Activated T-cell treated with anti-CD3 and anti-CD28 coated beads, Interleukin-2, amount 50 U/mL, for 4 hours (primary cell): Measurements from ENCODE around the gene B3GALNT1. TPM values are rescaled to one million over a fixed set of nuclear protein-coding genes. Genes with fewer than 3 reads are reported as not detected.

Experiments used
- ATAC-seq, 2 donors: fragments of 200-7000 bp; cut with Tn5 transposase; one replicate each; pipeline ENCODE4 v1.10.0; 2021
- DNase-seq: peaks from one replicate; pipeline ENCODE4 v3.0.0-alpha.2; 2020
- H3K27me3 Mint-ChIP-seq: one replicate; pipeline ENCODE4 v1.8.0; 2021; ENCODE audit warnings: low read depth, mixed read lengths
- H3K36me3 Mint-ChIP-seq: one replicate; pipeline ENCODE4 v1.8.0; 2022; ENCODE audit warnings: mixed read lengths; ENCODE audit not compliant: insufficient read depth
- H3K4me1 Mint-ChIP-seq: one replicate; pipeline ENCODE4 v1.8.0; 2021; ENCODE audit warnings: low read depth, mixed read lengths
- H3K4me3 Mint-ChIP-seq: one replicate; pipeline ENCODE4 v1.8.0; 2021; ENCODE audit warnings: mild to moderate bottlenecking, moderate library complexity, mixed read lengths
- H3K9me3 Mint-ChIP-seq: one replicate; pipeline ENCODE4 v1.8.0; 2021; ENCODE audit warnings: mixed read lengths
- total RNA-seq, 3 donors: library from RNA; stranded (reverse); gene quantifications; one replicate each; pipeline ENCODE4 v1.2.1, GENCODE V29; 2021

The B3GALNT1 gene
- total RNA-seq, 3 donors from 2014 or later: 1.3 to 2.4 (median 2.4) TPM

DNA sequence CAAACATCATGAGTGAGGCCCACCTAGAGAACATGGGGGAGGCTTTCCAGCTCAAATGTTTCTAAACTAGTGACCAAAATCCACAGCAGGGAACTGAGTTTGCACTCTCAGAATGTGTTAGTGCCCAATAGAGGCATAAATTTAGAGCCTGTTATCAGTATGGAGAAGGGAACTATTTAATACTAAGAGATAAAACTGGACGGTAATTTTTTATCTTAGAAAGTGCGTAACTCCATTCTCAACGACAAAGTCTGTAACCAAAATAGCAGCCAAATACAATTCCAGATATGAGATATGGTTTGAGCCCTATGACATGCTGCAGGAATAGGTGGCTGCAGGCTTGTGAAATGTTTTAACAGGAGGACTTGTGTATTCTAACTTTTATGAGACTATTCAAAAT, 3.5 kb downstream of the B3GALNT1 start:
- Mint-ChIP-seq H3K27me3 (peaks cover 17% of the 10 kb centered on the region), H3K9me3 (no peaks in the 10 kb centered on the region), H3K4me1 (peaks cover 6% of the 10 kb centered on the region), H3K36me3 (no peaks in the 10 kb centered on the region), H3K4me3 (no peak overlapping the region)
- DNase-seq (no peak), ATAC-seq (no peak)

DNA sequence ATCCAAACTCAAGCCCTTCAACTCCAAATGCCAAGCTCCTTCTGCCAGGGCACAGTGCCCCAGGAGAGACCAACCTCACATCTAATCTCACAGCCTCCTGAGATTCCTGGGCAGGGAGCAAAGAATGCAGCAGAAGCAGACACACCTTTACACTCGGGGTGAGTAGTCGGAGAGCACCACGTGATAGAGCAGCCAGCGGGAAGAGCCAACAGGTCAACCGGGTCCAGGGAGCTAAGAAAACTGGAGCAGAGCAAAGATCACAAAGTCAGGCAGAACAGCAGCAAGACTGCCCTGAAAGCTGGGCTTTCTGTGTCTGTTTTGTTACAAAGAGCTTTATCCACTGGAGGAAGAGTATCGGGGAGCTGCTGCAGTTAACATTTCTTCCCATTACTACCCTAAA, 4.2 kb downstream of the B3GALNT1 start:
- no peak for DNase-seq
- Mint-ChIP-seq H3K36me3 (no peaks in the 10 kb centered on the region), H3K4me1 (peaks cover 6% of the 10 kb centered on the region), H3K4me3 (no peak overlapping the region), H3K27me3 (peaks cover 17% of the 10 kb centered on the region), H3K9me3 (no peaks in the 10 kb centered on the region)
- no peak for ATAC-seq

DNA sequence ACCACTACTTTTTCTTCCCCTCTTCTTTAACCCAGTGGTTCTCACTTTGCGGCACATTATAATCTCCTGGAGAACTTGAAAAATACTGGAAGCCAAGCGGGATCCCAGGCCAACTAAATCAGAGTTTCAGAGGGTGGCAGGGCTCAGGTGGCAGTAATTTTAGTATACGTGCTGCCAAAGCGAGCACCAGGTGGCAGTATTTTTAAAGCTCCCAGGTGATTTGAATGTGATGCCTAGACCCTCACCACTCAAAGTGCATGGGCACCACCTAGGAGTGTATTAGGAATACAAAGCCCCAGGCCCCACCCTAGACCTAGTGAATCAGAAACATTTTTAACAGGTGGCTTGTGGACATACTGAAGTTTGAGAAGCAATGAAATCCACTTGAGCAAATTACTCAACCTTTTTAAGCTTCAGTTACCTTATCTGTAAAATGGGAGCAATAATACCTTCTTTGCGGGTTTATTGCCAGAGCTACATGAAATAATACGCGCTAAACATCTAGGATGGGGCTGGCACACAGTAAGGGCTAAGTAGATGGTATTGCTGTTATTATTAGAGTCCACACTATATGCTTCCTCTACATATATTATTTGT, 8.3 kb downstream of the B3GALNT1 start:
- H3K27me3 Mint-ChIP-seq: no peaks in the 10 kb centered on the region
- DNase-seq: peak; percentile 14
- no peaks in the 10 kb centered on the region for H3K36me3 Mint-ChIP-seq
- no peaks in the 10 kb centered on the region for H3K4me1 Mint-ChIP-seq
- ATAC-seq: no peak
- no peaks in the 10 kb centered on the region for H3K9me3 Mint-ChIP-seq
- no peak overlapping the region for H3K4me3 Mint-ChIP-seq

DNA sequence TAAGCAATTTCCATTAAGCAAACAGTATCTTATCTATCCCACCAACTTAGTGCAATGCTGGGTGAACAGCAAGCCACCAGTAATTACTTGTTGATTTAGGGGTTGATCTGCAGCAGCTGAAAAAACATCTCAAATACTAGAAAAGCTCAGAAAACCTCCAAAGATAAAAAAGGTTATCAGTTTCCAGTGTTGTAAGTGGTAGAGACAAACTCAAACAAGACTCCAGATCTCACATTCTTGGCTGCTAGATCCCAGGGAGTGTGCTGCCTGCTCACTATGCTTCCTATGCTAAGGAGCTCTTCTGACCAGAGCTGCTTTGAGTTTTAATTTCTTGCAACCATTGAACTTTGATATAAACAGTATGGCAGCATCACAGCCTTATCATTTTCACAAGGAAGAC, 11.3 kb downstream of the B3GALNT1 start:
- Mint-ChIP-seq H3K27me3 (peaks cover 2% of the 10 kb centered on the region), H3K9me3 (no peaks in the 10 kb centered on the region), H3K4me3 (no peak overlapping the region), H3K4me1 (no peaks in the 10 kb centered on the region), H3K36me3 (no peaks in the 10 kb centered on the region)
- DNase-seq (no peak), ATAC-seq (no peak)

- peaks cover 1% of the 10 kb centered on the region for H3K27me3 Mint-ChIP-seq
- H3K9me3 Mint-ChIP-seq: no peaks in the 10 kb centered on the region
- no peaks in the 10 kb centered on the region for H3K36me3 Mint-ChIP-seq
- ATAC-seq: no peak
- no peaks in the 10 kb centered on the region for H3K4me1 Mint-ChIP-seq
- no peak for DNase-seq
- H3K4me3 Mint-ChIP-seq: no peak overlapping the region
Observed at GRCh38 chr3:161084277-161084676, 20.9 kb downstream of the B3GALNT1 start.

DNA sequence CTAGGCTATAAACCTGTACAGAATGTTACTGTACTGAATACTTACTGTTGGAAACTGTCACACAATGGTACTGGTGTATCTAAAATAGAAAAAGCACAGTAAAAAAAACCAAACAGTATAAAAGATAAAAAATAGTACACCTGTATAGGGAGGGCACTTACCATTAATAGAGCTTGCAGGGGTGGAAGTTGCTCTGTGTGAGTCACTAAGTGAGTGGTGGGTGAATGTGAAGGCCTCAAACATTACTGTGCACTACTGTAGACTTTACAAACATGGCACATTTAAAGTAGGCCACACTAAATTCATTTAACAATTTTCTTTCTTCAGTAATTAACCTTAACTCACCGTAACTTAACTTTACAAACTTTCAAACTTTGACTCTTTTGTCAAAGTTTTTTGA, 22.0 kb downstream of the B3GALNT1 start:
- H3K27me3 Mint-ChIP-seq: peaks cover 1% of the 10 kb centered on the region
- DNase-seq (no peak), ATAC-seq (no peak)
- no peak overlapping the region for H3K4me3 Mint-ChIP-seq
- no peaks in the 10 kb centered on the region for H3K9me3 Mint-ChIP-seq
- no peaks in the 10 kb centered on the region for H3K36me3 Mint-ChIP-seq
- H3K4me1 Mint-ChIP-seq: no peaks in the 10 kb centered on the region

DNA sequence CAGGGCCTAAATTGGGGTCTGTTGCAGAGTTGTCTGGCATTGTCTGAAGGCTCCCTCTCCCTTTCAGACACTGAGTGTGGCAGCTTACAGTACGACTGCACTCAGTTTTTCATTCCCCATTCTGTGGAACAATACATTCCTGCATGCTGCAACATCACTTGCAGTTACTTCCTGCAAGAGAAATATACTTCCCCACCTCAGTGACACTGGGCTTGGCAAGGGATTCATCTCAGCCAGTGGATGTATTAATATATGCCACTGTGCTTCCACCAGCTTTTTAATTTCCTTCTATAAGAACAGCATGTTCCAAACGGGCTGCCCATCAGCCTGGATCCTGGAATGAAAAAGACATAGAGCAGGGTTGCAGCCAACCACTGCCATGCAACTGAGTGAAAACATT, 23.1 kb downstream of the B3GALNT1 start:
- Mint-ChIP-seq H3K36me3 (no peaks in the 10 kb centered on the region), H3K27me3 (peaks cover 1% of the 10 kb centered on the region), H3K4me3 (no peak overlapping the region), H3K9me3 (no peaks in the 10 kb centered on the region), H3K4me1 (no peaks in the 10 kb centered on the region)
- DNase-seq (no peak), ATAC-seq (no peak)

- Mint-ChIP-seq H3K4me1 (no peaks in the 10 kb centered on the region), H3K4me3 (no peak overlapping the region), H3K27me3 (peaks cover 1% of the 10 kb centered on the region), H3K36me3 (no peaks in the 10 kb centered on the region), H3K9me3 (no peaks in the 10 kb centered on the region)
- DNase-seq (no peak), ATAC-seq (no peak)
Observed at GRCh38 chr3:161081633-161082032, 23.5 kb downstream of the B3GALNT1 start.

GRCh38 chr3:161073181-161073580, 32.0 kb downstream of the B3GALNT1 start:
- DNase-seq (no peak), ATAC-seq (no peak)
- no peaks in the 10 kb centered on the region for H3K27me3 Mint-ChIP-seq
- no peaks in the 10 kb centered on the region for H3K9me3 Mint-ChIP-seq
- H3K4me3 Mint-ChIP-seq: no peak overlapping the region
- no peaks in the 10 kb centered on the region for H3K4me1 Mint-ChIP-seq
- H3K36me3 Mint-ChIP-seq: no peaks in the 10 kb centered on the region

- no peaks in the 10 kb centered on the region for H3K4me1 Mint-ChIP-seq
- ATAC-seq (no peak), DNase-seq (no peak)
- no peaks in the 10 kb centered on the region for H3K27me3 Mint-ChIP-seq
- no peak overlapping the region for H3K4me3 Mint-ChIP-seq
- H3K36me3 Mint-ChIP-seq: no peaks in the 10 kb centered on the region
- H3K9me3 Mint-ChIP-seq: no peaks in the 10 kb centered on the region
Observed at GRCh38 chr3:161072751-161073150, 32.4 kb downstream of the B3GALNT1 start.

DNA sequence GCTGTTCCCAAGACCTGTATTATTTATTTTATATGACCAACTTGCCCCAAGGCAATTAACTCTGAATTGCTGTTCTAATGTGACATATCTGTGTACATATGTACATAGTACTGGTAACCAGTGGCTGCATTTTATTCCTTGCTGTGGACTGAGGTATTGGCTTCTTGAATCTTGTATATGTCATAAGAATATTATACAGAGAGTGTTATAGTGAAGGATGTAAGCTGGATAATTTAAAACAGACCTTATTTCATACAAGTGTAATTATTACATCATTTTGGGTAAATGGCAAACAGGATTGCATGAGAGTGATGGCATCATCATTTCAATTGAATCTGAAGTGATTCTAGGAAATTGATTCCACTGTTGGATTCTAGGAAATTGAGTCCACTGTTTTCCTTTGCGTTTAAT, 32.9 kb downstream of the B3GALNT1 start:
- DNase-seq (no peak), ATAC-seq (no peak)
- H3K9me3 Mint-ChIP-seq: no peaks in the 10 kb centered on the region
- H3K4me3 Mint-ChIP-seq: no peak overlapping the region
- no peaks in the 10 kb centered on the region for H3K27me3 Mint-ChIP-seq
- no peaks in the 10 kb centered on the region for H3K4me1 Mint-ChIP-seq
- H3K36me3 Mint-ChIP-seq: no peaks in the 10 kb centered on the region

GRCh38 chr3:161070980-161071663, 34.0 kb downstream of the B3GALNT1 start:
- Mint-ChIP-seq H3K4me1 (no peaks in the 10 kb centered on the region), H3K4me3 (no peak overlapping the region), H3K9me3 (no peaks in the 10 kb centered on the region), H3K36me3 (no peaks in the 10 kb centered on the region), H3K27me3 (no peaks in the 10 kb centered on the region)
- ATAC-seq (no peak), DNase-seq (no peak)

DNA sequence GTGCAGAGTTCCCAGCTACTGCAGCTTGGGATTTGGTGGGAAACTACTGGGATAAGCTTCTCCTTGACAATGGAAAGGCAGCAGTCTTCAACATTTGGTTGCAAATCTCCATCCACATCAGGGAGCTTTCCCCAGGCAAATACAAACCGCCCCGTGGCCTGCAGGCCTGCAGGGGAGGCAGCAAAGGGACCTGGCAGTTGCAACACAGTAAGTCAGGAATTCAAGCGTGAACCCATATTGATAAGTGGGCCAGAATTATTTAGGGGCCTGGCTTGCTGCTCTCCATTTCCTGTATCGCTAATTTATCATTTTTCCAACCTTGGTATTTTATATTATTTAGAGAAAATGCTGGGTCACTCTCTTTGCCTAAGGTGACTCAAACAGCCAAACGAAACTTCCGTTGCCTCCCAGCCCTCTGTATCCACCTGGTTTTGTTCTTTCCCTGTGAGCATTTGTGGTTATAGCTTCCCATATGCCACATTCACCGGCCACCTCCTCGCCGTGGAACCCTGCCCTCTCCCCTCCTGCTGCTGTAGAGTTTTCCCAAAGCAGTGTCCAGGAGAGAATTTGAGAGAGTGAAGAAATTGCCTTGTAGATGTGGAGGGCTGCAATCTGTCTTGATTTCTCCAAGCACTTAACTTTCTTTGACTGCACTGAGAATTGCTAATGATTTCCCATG, 34.8 kb downstream of the B3GALNT1 start:
- Mint-ChIP-seq H3K36me3 (no peaks in the 10 kb centered on the region), H3K27me3 (no peaks in the 10 kb centered on the region)
- DNase-seq: no peak

DNA sequence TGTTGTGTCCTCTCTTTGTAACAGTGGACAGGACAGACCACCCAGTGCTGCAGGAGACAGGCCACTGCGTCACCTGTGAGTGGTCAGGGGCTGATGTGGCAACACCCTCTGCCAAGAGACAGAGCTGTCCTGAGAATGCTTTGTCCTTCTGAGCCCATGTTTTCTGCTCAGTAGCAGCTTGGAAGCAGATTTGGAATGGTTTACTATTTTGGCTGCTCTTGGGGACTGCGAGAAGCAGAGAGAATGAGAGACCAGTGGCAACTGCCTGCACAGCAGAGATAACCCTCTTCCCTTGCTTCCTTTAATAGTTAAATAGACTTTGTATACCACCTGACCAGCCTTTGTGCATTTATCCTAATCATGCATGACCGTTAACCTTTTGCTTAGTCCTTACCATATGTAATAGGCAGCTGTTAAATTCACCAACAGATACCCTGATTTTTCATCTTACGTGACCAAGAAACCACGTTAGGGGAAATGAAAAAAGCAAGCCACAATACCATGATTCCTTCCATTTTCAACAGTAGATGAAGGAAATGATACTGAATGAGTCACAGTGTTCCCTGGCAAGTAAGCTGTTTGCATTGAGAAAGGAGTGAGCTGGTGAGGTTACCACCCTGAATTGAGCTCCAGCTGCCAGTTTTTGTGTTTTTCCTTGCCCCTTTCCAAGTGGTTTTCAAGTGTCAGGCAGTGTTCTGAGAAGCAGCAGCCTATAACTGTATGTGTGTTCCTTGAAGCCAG, 35.5 kb downstream of the B3GALNT1 start:
- no peak for DNase-seq
- no peak for ATAC-seq
- Mint-ChIP-seq H3K36me3 (no peaks in the 10 kb centered on the region), H3K27me3 (no peaks in the 10 kb centered on the region), H3K4me3 (no peak overlapping the region), H3K9me3 (no peaks in the 10 kb centered on the region), H3K4me1 (no peaks in the 10 kb centered on the region)

More for the DNA sequence above, 34.8 kb downstream of the B3GALNT1 start:
- no peak for ATAC-seq
- H3K4me3 Mint-ChIP-seq: no peak overlapping the region
- no peaks in the 10 kb centered on the region for H3K4me1 Mint-ChIP-seq
- H3K9me3 Mint-ChIP-seq: no peaks in the 10 kb centered on the region
